GM19372 (cell line): ENCODE measurements around the gene TEX28.
A peak's percentile ranks its signal among the peaks of the same experiment; 100 is the strongest.
"Not testable (repeated sequence)": the region's sequence is repeated elsewhere in the genome, so short reads cannot be mapped to it uniquely, and the experiment has no call there.

Source experiments
- ATAC-seq: cut with Tn5 transposase; IDR thresholded peaks from one replicate; pipeline ENCODE4 v1.9.1; 2021; ENCODE audit warnings: mild to moderate bottlenecking, low read depth, moderate library complexity; ENCODE audit not compliant: unreplicated experiment

The TEX28 gene, protein sequence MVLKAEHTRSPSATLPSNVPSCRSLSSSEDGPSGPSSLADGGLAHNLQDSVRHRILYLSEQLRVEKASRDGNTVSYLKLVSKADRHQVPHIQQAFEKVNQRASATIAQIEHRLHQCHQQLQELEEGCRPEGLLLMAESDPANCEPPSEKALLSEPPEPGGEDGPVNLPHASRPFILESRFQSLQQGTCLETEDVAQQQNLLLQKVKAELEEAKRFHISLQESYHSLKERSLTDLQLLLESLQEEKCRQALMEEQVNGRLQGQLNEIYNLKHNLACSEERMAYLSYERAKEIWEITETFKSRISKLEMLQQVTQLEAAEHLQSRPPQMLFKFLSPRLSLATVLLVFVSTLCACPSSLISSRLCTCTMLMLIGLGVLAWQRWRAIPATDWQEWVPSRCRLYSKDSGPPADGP

DNA sequence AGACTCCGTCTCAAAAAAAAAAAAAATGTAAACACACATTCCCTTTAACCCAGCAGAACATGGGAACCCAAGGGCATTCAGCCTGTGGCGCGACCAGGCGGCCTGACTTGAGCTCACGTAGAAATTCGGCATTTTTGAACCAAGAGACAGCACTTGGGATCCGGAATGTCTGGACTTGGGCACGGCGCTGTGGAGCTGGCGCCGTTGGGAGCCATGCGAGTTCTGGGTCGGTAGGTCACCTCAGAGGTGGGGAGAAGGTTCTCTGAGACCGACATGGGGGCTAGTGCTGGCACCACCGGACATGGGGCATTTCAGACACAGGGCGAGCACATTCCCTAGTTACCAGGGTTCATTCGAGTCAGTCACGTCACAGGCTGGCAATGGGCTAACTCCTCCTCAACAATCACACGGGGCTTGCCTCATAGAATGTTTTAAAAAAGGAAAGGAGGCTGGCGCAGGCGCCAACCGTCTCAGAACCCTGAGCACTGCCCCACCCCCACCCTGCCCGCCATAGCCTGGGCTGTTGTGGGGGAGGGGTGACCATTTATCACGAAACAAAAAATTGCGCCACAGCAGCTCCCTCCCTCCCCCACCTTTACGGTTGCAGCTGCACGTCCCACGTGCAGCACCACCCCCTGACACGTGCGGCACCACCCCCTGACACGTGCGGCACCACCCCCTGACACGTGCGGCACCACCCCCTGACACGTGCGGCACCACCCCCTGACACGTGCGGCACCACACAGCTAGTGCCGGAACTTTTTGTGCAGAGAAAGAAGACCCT lies at the start of gene TEX28:
TEX28 (minus strand) TSS at position 334 of the 784 bp plus-strand sequence. CDS start 3,007 bp downstream, outside the sequence.
- ATAC-seq, result no peak

DNA sequence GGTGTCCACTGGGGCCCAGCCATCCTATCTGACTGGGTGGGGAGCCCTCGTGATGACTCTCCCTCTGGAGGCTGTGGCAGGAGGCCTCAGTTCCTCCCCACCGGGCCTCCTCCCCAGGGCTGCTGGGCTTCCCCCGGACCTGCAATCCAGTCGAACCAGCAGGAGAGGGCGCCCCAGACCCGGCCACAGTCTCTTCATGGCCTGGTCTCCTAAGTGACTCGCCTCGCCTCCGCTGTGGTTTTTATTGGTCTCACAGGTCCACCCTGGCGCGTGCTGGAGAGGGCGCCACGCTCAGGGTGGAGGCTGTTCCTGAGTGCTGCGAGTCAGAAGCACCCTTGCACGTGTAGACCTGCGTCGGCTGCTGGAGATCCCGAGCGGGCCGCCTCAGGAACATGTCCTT lies 48.7 kb upstream of the TEX28 start:
- not testable (repeated sequence) for ATAC-seq

DNA sequence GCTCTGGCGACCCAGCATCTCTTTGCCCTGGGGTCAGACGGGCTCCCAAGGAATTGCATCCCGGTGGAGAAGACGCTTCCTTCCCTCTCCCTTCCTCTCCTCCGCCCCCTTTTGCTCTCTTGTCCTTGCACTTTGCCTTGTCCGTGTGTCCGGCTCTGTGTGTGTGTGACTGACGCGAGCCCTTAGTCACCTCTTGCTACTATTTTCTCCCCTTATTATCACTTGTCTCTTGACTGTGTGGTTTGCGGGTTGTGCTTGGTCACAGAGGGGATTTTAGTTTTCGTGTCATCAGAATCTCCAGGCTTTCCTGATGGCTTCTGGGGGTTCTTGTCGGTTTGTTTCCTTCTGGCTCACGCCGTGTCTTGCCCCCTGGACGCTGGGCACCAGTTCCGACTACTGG lies 48.1 kb upstream of the TEX28 start:
- not testable (repeated sequence) for ATAC-seq

DNA sequence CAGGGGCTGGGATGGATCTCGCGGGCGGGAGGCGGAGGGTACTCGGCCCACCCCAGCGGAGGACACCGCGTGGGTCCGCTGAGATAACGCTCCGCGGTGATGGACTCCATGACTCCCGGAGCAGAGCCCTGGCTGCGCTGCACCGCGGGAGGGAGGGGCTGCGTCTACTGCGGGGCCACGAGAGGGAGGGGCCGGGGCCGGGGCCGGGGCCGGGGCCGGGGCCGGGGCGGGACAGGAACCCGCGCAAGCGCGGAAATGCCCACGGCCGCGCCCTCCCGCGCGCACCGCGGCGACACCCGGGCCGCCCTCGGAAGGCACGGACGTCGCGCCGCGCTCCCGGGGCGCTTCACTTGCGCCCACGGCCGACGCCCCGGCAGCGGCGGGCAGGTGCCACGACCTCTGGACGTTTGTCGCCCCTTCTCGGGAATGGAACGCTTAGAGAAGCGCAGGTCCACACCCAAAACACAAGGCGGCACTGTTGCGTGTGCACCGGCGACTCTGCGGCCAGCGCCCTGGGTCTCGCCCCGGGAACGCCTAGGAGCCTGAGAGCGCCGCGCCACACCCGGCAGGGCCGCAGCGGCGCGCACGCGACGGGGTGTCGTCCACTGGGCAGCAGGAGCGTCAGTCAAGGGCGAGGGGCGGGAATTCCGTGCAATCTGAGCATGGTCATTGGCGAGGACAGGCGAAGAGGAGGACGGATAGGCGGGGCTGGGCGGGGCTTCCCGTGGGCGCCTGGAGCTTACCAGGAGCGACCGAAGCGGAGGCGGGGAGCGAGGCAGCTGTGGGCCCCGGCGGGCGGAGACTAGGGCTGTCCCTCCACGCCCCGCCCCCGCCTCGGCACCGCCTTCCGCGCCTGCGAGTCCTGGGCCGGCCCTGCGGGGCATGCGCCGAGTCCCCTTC lies 46.7 kb upstream of the TEX28 start:
- peak; percentile 62 for ATAC-seq

DNA sequence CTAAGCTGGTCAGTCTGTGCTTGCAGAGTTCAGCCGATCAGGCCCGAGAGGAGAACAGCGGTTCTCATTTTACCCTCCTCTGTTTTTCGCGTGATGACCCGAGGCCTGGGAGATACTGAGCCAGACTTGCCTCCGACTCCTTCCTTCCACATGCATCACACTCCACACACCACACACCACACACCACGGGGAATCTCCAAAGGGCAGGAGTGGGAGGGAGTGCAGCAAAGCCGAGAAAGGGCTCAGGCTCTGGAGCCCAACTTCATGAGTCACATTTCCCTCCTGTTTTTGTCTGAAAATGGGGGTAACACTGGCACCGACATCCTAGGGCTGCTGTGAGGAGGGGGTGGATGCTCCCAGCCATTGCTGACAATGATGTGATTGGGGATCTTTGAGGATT lies 39.6 kb upstream of the TEX28 start:
- ATAC-seq, result no peak

DNA sequence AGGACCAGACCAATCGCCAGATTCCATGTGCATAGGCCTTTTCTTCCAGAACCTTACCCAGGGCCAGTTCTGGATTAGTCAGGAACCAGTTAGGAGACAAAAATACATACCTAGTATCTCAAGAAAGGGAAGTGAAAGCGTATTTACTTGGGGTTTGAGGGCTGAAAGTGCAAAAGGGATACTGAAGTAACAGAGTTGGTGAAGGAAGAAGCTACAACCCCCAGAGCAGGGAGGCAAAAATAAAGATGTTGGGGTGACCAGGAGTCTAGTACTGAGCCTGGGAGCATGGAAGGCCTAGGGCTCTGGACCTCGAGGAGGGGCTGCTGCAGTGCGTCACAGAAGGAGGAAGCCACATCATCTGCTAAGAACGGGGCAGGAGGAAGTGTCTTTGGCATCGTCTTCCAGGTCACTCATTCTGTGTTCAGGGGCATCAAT lies 38.9 kb upstream of the TEX28 start:
- no peak for ATAC-seq

DNA sequence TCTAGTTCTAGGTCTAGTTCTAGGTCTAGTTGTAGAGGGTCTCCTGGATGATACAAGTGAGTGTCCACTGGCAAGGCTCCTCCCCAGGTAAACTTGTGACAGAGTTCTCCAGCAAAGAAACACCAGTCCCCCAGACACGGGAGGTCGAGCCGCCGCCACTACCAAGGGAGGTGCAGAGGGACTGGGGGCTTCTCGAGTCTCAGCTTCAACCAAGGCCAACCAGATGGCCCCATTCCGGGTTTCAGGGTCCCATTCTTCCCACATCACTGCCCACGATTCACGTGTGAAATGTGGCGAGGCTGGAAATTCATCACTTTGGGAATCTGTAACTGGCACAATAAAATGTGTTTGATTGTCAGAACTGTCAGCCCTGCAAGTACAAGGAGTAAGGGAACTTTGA lies 38.2 kb upstream of the TEX28 start:
- ATAC-seq, result no peak

DNA sequence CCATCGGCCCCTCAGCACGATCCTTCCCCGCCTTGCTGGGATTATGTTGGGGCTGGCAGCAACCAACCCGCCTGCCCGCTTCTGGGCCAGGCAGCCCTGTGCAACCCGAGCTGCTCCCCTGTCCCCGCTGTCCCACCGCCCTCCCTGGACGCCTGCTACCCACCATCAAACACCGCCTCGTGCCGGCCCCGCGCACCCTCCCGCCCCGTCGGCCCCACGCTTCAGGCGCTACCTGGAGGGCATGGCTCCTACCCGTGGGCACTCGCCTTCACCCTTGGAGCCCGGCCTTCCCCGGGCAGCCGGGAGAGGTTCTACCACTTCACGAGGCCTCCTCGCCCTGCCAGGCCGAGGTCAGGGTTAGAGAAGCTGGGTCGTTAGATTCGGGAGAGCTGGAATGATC lies 37.6 kb upstream of the TEX28 start:
- no peak for ATAC-seq

DNA sequence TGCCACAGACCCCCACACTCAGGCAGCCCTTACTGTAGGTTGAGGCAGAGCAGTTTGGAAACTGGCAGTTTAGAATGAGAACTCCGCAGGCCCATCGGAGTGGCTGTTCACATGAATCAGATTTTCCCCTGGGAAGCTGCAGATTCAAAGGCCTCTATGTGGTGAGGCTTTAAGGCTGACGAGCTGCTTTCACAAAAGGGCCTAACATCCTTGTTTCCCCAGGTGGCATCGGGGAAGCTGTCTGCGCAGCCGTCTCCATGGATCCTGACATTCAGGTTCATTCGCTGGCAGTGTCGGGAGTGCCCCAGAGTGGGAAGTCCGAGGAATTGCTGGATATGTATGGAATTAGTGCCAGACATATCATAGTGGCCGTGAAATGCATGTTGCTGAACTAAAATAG lies 34.4 kb upstream of the TEX28 start:
- no peak for ATAC-seq

DNA sequence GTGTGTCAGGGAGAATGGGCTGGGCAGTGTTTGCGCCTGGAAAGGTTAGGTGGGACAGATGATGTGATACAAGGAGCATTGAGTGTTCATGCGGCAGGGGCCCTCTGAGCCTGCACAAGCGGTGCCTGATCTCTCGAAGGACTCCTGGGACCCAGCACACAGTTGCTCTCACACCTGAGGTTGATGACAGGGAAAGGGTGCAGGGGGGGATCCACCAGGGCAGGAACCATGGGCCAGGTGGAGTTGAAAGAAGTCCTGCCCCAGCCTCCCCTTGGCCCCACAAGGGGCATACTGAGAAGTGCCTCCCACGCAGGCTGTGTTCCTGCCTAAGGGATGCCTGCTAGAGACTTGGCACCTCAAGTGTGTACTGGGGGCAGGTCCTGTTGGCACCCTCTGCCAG lies 33.7 kb upstream of the TEX28 start:
- no peak for ATAC-seq

DNA sequence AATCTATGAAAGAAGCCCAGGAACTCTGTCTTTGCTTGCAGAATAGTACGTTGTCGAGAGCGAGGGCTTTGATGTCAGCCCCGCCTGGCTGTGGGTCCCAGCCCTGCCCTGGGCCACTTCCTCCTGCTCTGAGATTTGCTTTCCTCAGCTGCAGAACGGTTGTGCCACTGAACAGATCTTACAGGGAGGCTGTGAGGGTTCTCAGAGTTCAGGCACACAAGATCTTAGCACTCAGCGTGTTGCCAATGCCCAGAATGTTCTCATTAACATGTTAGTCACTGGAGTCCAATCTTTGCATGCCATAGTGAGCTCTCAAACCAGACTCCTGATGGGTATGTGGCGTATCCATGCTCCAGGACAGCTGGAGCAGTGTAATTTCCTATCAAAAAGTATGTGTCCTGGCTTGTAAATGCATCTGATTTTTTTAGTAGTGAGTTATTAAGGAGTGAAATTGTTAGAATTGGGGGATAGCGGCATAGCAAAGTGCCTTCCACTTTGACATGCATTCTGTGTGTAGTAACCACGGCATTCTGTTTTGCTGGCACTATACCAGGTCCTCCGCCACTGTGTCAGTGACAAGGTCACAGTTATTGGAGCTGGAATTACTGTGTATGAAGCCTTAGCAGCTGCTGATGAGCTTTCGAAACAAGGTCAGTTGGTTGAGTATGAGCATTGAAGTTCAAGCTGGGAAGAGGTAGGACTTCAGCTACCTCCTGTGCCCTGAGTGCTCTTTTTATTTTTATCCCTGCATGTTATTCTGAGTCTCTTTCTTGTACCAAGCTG lies 32.3 kb upstream of the TEX28 start:
- ATAC-seq, result no peak

DNA sequence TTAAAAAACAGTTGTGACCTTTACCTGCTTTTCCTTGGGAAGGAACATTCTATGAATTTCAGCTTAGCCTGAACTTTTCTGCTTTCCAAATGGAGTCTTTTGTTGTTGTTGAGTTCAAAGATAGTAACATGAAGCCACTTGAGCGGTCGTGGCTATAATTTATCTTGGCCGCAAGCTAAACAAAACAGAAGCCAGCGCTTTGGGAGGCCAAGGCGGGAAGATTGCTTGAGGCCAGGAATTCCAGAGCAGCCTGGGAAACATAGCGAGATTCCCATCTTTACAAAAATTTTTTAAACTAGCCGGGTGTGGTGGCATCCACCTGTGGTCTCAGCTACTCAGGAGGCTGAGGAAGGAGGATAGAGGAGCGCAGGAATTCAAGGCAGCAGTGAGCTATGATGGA lies 30.6 kb upstream of the TEX28 start:
- ATAC-seq, result no peak

DNA sequence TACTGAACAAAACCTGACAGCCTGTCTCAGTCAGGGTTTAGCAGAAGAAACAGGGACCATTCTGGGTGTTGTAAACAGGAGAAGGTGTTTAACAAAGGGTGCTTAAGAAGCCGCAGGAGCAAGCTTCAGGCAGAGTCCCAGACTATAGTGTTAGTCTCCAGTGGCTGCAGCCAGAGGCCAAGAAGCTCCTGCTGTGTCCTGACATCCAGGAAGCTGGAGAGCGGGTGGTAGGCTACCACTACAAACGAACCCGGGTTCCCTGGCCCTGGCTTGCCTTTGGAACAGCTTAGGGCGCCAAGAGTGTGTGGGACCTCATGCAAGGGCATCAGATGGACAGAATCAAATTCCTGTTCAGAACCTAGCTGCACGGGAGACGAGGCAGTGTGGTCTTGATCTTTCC lies 28.6 kb upstream of the TEX28 start:
- no peak for ATAC-seq

DNA sequence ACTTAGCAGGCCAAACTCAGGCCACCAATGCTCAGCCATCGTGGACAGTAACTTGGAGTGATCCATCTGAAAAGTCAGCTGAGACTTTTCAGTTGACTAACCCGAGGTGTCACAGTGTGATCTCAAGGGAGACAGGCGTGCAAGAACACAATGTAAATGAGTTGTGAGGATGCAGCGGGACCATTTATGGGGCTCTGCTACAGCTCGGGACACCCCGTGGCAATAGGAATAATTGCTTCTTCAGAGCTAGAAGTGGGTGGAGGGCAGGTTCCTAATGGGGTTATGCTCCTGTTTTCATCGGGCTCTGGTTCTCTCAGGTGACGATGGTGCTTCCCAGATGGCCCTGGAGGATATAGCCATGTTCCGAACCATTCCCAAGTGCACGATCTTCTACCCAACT lies 28.0 kb upstream of the TEX28 start:
- ATAC-seq, result no peak

DNA sequence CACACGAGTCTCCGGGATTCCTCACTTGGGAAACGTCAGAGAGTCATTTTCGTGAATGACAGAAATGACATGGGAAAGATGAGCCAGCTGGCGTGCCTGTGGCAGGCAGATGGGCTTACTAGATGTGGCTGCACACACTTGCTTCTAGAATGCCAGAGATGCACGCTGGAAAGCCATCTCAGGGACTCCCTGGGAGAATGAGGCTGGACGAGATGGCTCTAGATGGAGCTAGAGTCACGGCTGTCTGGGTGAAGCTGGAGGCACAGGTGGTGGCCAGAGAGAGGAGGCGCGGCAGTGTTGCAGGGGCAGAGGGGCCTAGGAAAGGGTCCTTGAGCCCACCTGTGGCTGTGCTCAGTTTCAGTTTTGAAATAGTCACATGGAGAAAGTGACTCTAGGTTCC lies 26.7 kb upstream of the TEX28 start:
- ATAC-seq, result no peak

DNA sequence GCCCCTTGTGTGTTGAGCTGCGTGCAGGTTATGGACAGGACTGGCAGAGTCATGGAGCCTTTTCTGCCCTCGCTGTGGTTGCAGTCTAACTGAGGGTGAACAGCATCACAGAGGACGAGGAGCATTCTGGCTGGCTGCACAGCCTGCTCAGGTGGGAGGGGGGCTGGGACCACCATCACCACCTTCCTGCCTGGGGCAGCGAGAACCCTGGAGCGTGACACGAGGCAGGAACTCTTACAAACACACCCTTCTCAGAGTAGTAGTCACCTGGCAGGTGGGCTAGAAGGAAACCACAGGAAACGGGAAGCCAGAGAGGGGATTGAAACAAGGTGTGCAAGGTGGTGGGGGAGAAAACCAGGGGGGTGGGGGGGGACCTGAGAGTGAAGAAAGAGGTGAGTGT lies 26.2 kb upstream of the TEX28 start:
- ATAC-seq, result no peak

DNA sequence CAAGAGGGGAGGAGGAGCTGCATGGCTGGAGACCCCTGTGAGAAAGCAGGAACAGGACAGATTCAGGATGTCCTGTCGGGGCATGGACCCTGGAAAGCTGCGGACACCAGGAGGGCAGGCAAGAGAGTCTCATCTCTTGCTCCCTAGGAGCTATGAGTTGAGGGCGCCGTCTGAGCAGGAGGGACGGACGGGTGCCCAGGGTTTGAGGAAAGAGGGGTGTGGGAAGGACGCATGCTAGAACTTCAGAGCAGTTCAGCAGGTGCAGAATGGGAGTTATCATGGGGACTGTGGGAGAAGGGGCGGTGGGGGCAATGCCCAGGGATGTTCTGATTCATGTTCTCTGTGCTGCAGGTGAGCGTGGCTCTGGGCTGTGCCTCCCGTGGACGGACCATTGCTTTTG lies 25.5 kb upstream of the TEX28 start:
- ATAC-seq, result no peak

DNA sequence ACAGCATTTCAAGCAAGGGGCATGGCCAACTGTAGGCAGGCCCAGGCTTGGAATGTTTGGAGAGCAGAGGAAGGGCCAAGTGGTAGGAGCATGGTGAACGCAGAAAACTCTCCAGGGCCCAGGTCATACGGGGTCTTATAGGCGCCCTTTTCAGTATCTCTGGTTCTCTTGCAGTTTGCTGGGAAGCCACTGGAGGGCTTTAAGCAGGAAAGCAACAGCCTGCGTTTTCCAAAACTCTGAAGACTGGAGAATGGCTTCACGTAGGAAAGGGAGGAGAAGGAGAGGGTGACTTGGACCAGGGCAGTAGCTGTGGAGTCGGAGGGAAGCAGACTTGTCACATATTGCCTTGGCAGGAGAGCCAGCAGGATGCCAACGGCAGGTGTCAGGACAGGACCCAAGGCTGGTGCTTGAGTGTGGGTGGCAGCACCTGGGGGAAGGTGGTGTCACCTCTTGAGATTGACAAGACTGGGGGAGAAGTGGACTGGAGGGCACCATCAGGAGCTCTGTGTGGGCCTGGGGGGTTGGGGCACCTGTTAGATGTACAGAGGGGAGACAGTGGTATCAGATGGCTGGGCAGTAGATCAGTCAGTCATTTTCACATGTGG lies 22.6 kb upstream of the TEX28 start:
- ATAC-seq, result no peak

DNA sequence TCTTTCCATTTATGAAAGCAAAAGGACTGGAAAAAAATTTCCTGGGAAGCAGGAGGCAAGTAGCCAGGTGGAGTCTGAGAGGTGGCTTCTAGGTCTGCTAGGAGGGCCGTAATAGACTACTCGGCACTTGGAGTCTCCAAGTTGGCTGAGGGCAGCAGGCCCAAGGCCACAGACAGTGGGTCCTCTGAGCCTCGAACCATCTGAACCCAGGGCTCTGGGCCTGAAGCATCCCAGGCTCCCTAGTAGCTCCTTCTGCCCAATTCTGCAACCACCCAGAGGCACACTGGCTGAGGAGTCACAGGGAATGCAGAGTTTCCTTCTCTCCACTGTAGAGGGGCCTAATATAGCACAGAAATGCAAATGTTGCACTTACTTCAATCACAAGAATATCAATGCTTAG lies 20.5 kb upstream of the TEX28 start:
- ATAC-seq, result no peak

DNA sequence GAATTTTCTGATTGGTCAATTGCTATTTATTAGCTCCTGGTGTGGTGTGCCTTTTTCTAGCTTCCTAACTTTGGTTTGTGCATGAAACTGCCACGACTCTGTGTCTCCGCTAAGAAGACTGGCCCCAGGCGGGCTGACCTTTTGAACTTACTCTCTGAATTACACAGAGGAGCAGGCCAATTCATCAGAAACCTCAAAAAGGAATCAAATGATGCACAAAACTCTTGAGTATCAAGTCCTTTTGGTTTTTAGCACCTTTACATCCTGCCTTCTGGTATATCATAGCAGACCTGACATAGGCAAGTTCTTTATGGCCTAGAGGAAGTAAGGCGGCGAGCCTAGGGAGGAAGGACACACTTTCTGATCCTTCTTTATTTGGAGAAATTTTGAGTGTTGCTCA lies 18.2 kb upstream of the TEX28 start:
- no peak for ATAC-seq
